H1 (cell line): ENCODE results near the gene NFKB1. TPM values are rescaled to one million over a fixed set of nuclear protein-coding genes. Genes with fewer than 3 reads are reported as not detected.

Experiments
- CTCF ChIA-PET: fragments of 300-600 bp; sonication (Branson Sonifier 250); formaldehyde crosslinking; loops from one replicate; lab custom pipeline; 2021; ENCODE audit not compliant: partially characterized antibody; lab: Charles Lee
- POLR2A ChIA-PET: fragments of 300-600 bp; sonication (Branson Sonifier 250); formaldehyde crosslinking; loops from one replicate; lab custom pipeline; 2021; ENCODE audit warnings: inconsistent platforms; ENCODE audit not compliant: partially characterized antibody; lab: Charles Lee
- DNase-seq, 2 experiments: peaks; one replicate each; pipeline versions ENCODE4 v3.0.0 to v3.0.0-alpha.2; 2010 to 2022; ENCODE audit warnings: low spot score in 2 of 2, low read depth in 1 of 2, mixed read lengths in 1 of 2
- FAIRE-seq: peaks from 2 replicates; lab custom pipeline; 2011; peaks lifted over from hg19 to GRCh38; lab: Jason Lieb, UNC
- H2AFZ ChIP-seq: 2 replicates; pipeline ENCODE4 v1.8.1; 2012; ENCODE audit warnings: low read length, inconsistent platforms
- H2AK5ac ChIP-seq: 2 replicates; pipeline ENCODE4 v1.6.1; 2013; ENCODE audit warnings: low read depth, low read length
- H2BK120ac ChIP-seq: replicated peaks from 2 replicates; pipeline ENCODE3; 2013; ENCODE audit warnings: low read depth, low read length, inconsistent platforms
- H2BK12ac ChIP-seq: 2 replicates; pipeline ENCODE4 v1.6.1; 2013; ENCODE audit warnings: low read depth, low read length
- H2BK15ac ChIP-seq: 2 replicates; pipeline ENCODE4 v1.6.1; 2013; ENCODE audit warnings: low read length
- H2BK20ac ChIP-seq: 2 replicates; pipeline ENCODE4 v1.6.1; 2013; ENCODE audit warnings: low read length
- H2BK5ac ChIP-seq: 2 replicates; pipeline ENCODE4 v1.6.1; 2013; ENCODE audit warnings: low read depth, low read length
- H3K14ac ChIP-seq: 2 replicates; pipeline ENCODE4 v1.6.1; 2013; ENCODE audit warnings: inconsistent platforms; ENCODE audit not compliant: insufficient read length
- H3K18ac ChIP-seq: 2 replicates; pipeline ENCODE4 v1.6.1; 2013; ENCODE audit warnings: low read length; ENCODE audit errors: extremely low read depth
- H3K23ac ChIP-seq: 2 replicates; pipeline ENCODE4 v1.6.1; 2013; ENCODE audit warnings: inconsistent platforms; ENCODE audit not compliant: insufficient read length
- H3K23me2 ChIP-seq: 2 replicates; pipeline ENCODE4 v1.6.1; 2013; ENCODE audit warnings: low read depth, low read length
- H3K27ac ChIP-seq: 2 replicates; pipeline ENCODE4 v1.6.1; 2011; ENCODE audit warnings: low read depth, low read length, inconsistent platforms
- H3K27me3 ChIP-seq, 4 experiments: replicated peaks in 1 of 4; 1 replicate in 1 of 4; 2 replicates in 3 of 4; pipeline versions ENCODE4 v1.6.1 to v1.8.1; 2011 to 2013; ENCODE audit warnings: low read length in 3 of 4, mild to moderate bottlenecking in 3 of 4, inconsistent platforms in 2 of 4, mixed read lengths in 2 of 4, moderate library complexity in 1 of 4; ENCODE audit not compliant: control insufficient read depth in 3 of 4, insufficient read depth in 3 of 4; ENCODE audit errors: extremely low read depth in 1 of 4
- H3K36me3 ChIP-seq, 4 experiments: 2 replicates each; pipeline versions ENCODE4 v1.6.1 to v1.8.1; 2011 to 2013; ENCODE audit warnings: mild to moderate bottlenecking in 4 of 4, low read length in 3 of 4, moderate library complexity in 2 of 4, control low read depth in 1 of 4, inconsistent platforms in 1 of 4; ENCODE audit not compliant: insufficient read depth in 4 of 4, control insufficient read depth in 2 of 4
- H3K4ac ChIP-seq: replicated peaks from 2 replicates; pipeline ENCODE3; 2013; ENCODE audit warnings: low read length, low read depth, mixed read lengths, inconsistent platforms; ENCODE audit not compliant: insufficient read length
- H3K4me1 ChIP-seq, 4 experiments: replicated peaks in 1 of 4; 1 replicate in 1 of 4; 2 replicates in 3 of 4; pipeline versions ENCODE4 v1.6.1 to v1.8.1; 2011 to 2013; ENCODE audit warnings: low read length in 3 of 4, inconsistent platforms in 2 of 4, mixed read lengths in 1 of 4; ENCODE audit not compliant: insufficient read depth in 4 of 4, control insufficient read depth in 3 of 4
- H3K4me2 ChIP-seq, 2 experiments: 2 replicates each; pipeline versions ENCODE4 v1.6.1 to v1.8.1; 2011 to 2013; ENCODE audit warnings: low read depth in 2 of 2, low read length in 2 of 2, control low read depth in 1 of 2, inconsistent platforms in 1 of 2, mild to moderate bottlenecking in 1 of 2; ENCODE audit not compliant: insufficient read depth in 1 of 2
- H3K4me3 ChIP-seq, 4 experiments: fragments of 200-600, 300-600 bp in 1 of 4; sonication (generic), shearing (Covaris generic), sonication (Bioruptor Twin) in 1 of 4; 2 replicates each; pipeline versions ENCODE4 v1.5.1 to v1.8.1; 2011 to 2016; ENCODE audit warnings: low read length in 4 of 4, low read depth in 3 of 4, control low read depth in 2 of 4, inconsistent platforms in 2 of 4, mild to moderate bottlenecking in 2 of 4, mixed read lengths in 1 of 4, moderate library complexity in 1 of 4; ENCODE audit not compliant: insufficient read depth in 2 of 4; ENCODE audit errors: extremely low read depth in 1 of 4
- H3K56ac ChIP-seq: replicated peaks from 2 replicates; pipeline ENCODE3; 2013; ENCODE audit warnings: low read depth, mild to moderate bottlenecking, mixed read lengths, low read length, inconsistent platforms; ENCODE audit not compliant: insufficient read length
- H3K79me1 ChIP-seq: 2 replicates; pipeline ENCODE4 v1.6.1; 2013; ENCODE audit warnings: low read depth, low read length, control low read depth
- H3K79me2 ChIP-seq, 2 experiments: 2 replicates each; pipeline versions ENCODE4 v1.6.1 to v1.8.1; 2012 to 2013; ENCODE audit warnings: low read length in 2 of 2, mild to moderate bottlenecking in 2 of 2, inconsistent platforms in 1 of 2; ENCODE audit not compliant: insufficient read depth in 2 of 2, control insufficient read depth in 1 of 2
- H3K9ac ChIP-seq, 4 experiments: replicated peaks in 1 of 4; 1 replicate in 1 of 4; 2 replicates in 3 of 4; pipeline versions ENCODE4 v1.6.1 to v1.8.1; 2011 to 2013; ENCODE audit warnings: low read depth in 3 of 4, low read length in 3 of 4, control low read depth in 2 of 4, mild to moderate bottlenecking in 2 of 4, moderate library complexity in 2 of 4, inconsistent platforms in 1 of 4; ENCODE audit errors: extremely low read depth in 1 of 4
- H3K9me3 ChIP-seq, 2 experiments: 2 replicates each; pipeline versions ENCODE4 v1.6.1 to v1.8.1; 2012 to 2013; ENCODE audit warnings: mild to moderate bottlenecking in 2 of 2, moderate library complexity in 2 of 2, control low read depth in 1 of 2, inconsistent platforms in 1 of 2, low read depth in 1 of 2, low read length in 1 of 2, mixed read lengths in 1 of 2; ENCODE audit not compliant: insufficient read depth in 2 of 2
- H4K20me1 ChIP-seq, 2 experiments: replicated peaks in 1 of 2; 2 replicates each; pipeline versions ENCODE3 to v1.8.1; 2011 to 2013; ENCODE audit warnings: inconsistent platforms in 2 of 2, low read length in 2 of 2, mild to moderate bottlenecking in 1 of 2; ENCODE audit not compliant: insufficient read depth in 2 of 2, control insufficient read depth in 1 of 2
- H4K5ac ChIP-seq: 2 replicates; pipeline ENCODE4 v1.6.1; 2013; ENCODE audit warnings: low read length, low read depth, mixed read lengths, inconsistent platforms; ENCODE audit not compliant: insufficient read length
- H4K8ac ChIP-seq: 2 replicates; pipeline ENCODE4 v1.8.0; 2013; ENCODE audit warnings: mild to moderate bottlenecking, moderate library complexity, low read length, inconsistent platforms; ENCODE audit not compliant: insufficient read depth; ENCODE audit errors: extremely low read depth
- H4K91ac ChIP-seq: replicated peaks from 2 replicates; pipeline ENCODE3; 2013; ENCODE audit warnings: low read length, mixed read lengths, inconsistent platforms; ENCODE audit not compliant: insufficient read length
- CHD1 ChIP-seq: IDR thresholded peaks from 2 replicates; pipeline ENCODE4 v1.6.1; 2012; ENCODE audit warnings: low read depth, low read length, improper control_type of control experiment
- CHD2 ChIP-seq: IDR thresholded peaks from 2 replicates; pipeline ENCODE4 v1.6.1; 2012; ENCODE audit warnings: low read length, improper control_type of control experiment
- CREB1 ChIP-seq: IDR thresholded peaks from 2 replicates; pipeline ENCODE4 v1.6.1; 2012; ENCODE audit warnings: inconsistent platforms
- GTF2F1 ChIP-seq: IDR thresholded peaks from 2 replicates; pipeline ENCODE4 v1.6.1; 2012; ENCODE audit warnings: low read depth, low read length, improper control_type of control experiment, borderline replicate concordance
- HDAC2 ChIP-seq, 2 experiments: fragments of 300-600 bp in 1 of 2; sonication (generic) in 1 of 2; IDR thresholded peaks; 2 replicates each; pipeline ENCODE4 v1.6.1; 2011 to 2012; ENCODE audit warnings: low read depth in 2 of 2, low read length in 2 of 2, mild to moderate bottlenecking in 2 of 2, moderate library complexity in 2 of 2, borderline replicate concordance in 1 of 2, inconsistent platforms in 1 of 2
- HDAC6 ChIP-seq: IDR thresholded peaks from one replicate; pipeline ENCODE4 v1.7.1; 2012; ENCODE audit warnings: low read depth, mild to moderate bottlenecking, inconsistent platforms, low read length, moderate library complexity
- NRF1 ChIP-seq: IDR thresholded peaks from 2 replicates; pipeline ENCODE4 v1.6.1; 2011; ENCODE audit warnings: mild to moderate bottlenecking, low read depth, low read length, improper control_type of control experiment
- POLR2A ChIP-seq, 2 experiments: IDR thresholded peaks; 1 replicate in 1 of 2; 2 replicates in 1 of 2; pipeline ENCODE4 v1.6.1; 2011; ENCODE audit warnings: low read depth in 2 of 2, low read length in 2 of 2, mild to moderate bottlenecking in 2 of 2; ENCODE audit errors: control extremely low read depth in 1 of 2
- RBBP5 ChIP-seq: IDR thresholded peaks from 2 replicates; pipeline ENCODE4 v1.7.1; 2012; ENCODE audit warnings: low read depth, mild to moderate bottlenecking, inconsistent platforms, low read length, moderate library complexity, borderline replicate concordance
- RXRA ChIP-seq: IDR thresholded peaks from 2 replicates; pipeline ENCODE4 v1.6.1; 2011; ENCODE audit warnings: low read depth, mild to moderate bottlenecking, low read length, moderate library complexity; ENCODE audit not compliant: insufficient read depth
- SIX5 ChIP-seq: IDR thresholded peaks from 2 replicates; pipeline ENCODE4 v1.6.1; 2011; ENCODE audit warnings: mild to moderate bottlenecking, low read depth, low read length
- SP4 ChIP-seq: IDR thresholded peaks from 2 replicates; pipeline ENCODE4 v1.6.1; 2012; ENCODE audit warnings: low read length, inconsistent platforms
- SRF ChIP-seq: IDR thresholded peaks from 2 replicates; pipeline ENCODE4 v1.6.1; 2011; ENCODE audit warnings: mild to moderate bottlenecking, low read depth, low read length, moderate library complexity
- SUZ12 ChIP-seq: fragments of 200-600 bp; sonication (generic); IDR thresholded peaks from 2 replicates; pipeline ENCODE4 v1.6.1; 2012; ENCODE audit warnings: mild to moderate bottlenecking, inconsistent platforms, low read length, moderate library complexity, mixed read lengths
- TBP ChIP-seq: IDR thresholded peaks from 2 replicates; pipeline ENCODE4 v1.6.1; 2011; ENCODE audit warnings: low read depth, low read length, improper control_type of control experiment
- TCF12 ChIP-seq: IDR thresholded peaks from 2 replicates; pipeline ENCODE4 v1.6.1; 2011; ENCODE audit warnings: low read depth, mild to moderate bottlenecking, low read length
- WGBS, 2 experiments: shearing (Covaris generic) in 1 of 2; methylation state at CpG; one replicate each; pipeline versions ENCODE4 v1.1.6 to v1.1.7; 2013 to 2015; ENCODE audit warnings: low lambda C conversion rate in 2 of 2, mixed read lengths in 2 of 2, inconsistent platforms in 1 of 2, low coverage in 1 of 2, missing lambda C conversion rate in 1 of 2; ENCODE audit not compliant: insufficient replicate concordance in 2 of 2, insufficient coverage in 1 of 2, insufficient read length in 1 of 2; ENCODE audit errors: extremely low coverage in 1 of 2, missing lambda C conversion rate in 1 of 2; 5-methylcytosine and 5-hydroxymethylcytosine counted together
- polyA plus RNA-seq, 7 experiments: library from polyadenylated mRNA; depleted of rRNA in 3 of 7; stranded (reverse) in 5 of 7; unstranded in 2 of 7; fragments of >200 nt in 5 of 7; fragments of 200-250 nt in 2 of 7; gene quantifications; 1 replicate in 5 of 7; 2 replicates in 1 of 7; 4 replicates in 1 of 7; pipeline versions ENCODE4 v1.2.1 to v1.2.3, GENCODE V29; 2011 to 2013; ENCODE audit warnings: missing spikeins in 2 of 7, mixed read lengths in 2 of 7
- total RNA-seq: library from RNA; stranded (reverse); fragmentation: NEBNext Ultra II Directional; extraction: Animal tissue kit (Norgen Biotek cat#: 25700); gene quantifications from 2 replicates; pipeline ENCODE4 v1.2.1, GENCODE V29; 2021

Gene NFKB1
- total and polyA plus RNA-seq, 2 of the 8 experiments (the other 6 are each of a cell fraction or from before 2014, with no cell fraction given) = 2.9 to 6.8 TPM

DNA sequence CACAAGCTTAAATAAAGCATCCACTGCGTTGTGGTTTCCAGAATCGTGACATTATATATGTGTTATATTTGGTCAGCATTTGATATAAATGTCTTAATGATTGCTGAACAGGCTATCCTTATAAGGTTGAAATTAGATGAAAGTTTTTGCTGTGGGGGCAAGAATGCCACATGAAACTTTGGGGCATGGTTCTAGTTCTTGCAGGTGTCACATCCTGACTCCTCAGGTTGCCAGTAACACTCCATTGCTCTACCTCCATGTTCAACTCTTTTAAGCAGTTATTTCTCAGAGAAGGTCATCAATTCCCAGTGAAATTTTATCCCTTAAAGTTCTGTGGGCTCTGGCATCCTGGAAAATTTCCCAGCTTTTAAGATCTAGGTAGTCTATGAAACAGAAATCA, 33.7 kb downstream of the NFKB1 start:
- Histone ChIP-seq H3K36me3 (no peaks in the 10 kb centered on the region), H2BK15ac (no peak overlapping the region), H2AK5ac (no peak overlapping the region), H3K4me1 (no peaks in the 10 kb centered on the region), H3K9ac (no peak overlapping the region), H2BK120ac (no peak overlapping the region), H3K4me2 (no peak overlapping the region), H3K4me3 (no peak overlapping the region), H3K27ac (no peak overlapping the region), H2BK20ac (no peak overlapping the region), H4K20me1 (no peaks in the 10 kb centered on the region), H2AFZ (no peak overlapping the region), H3K79me1 (no peaks in the 10 kb centered on the region), H4K5ac (no peak overlapping the region), H3K14ac (no peak overlapping the region), H3K18ac (no peak overlapping the region), H4K91ac (no peak overlapping the region), H3K4ac (no peak overlapping the region), H3K79me2 (no peaks in the 10 kb centered on the region), H2BK5ac (no peak overlapping the region), H3K23me2 (no peaks in the 10 kb centered on the region), H3K23ac (no peak overlapping the region), H4K8ac (no peak overlapping the region), H3K9me3 (no peaks in the 10 kb centered on the region), H3K27me3 (no peaks in the 10 kb centered on the region), H3K56ac (no peak overlapping the region), H2BK12ac (no peak overlapping the region)
- no peak for DNase-seq
- TF ChIP-seq GTF2F1 = no peak
- no peak for TF ChIP-seq RXRA
- TF ChIP-seq HDAC2 (IDR thresholded peaks at IDR 0.05; ENCODE audit: borderline replicate concordance in 1 of 2, low read depth in 2 of 2, low read length in 2 of 2) = no peak
- no peak for TF ChIP-seq TCF12
- TF ChIP-seq HDAC6 = no peak
- no peak for TF ChIP-seq CHD1
- TF ChIP-seq POLR2A (IDR thresholded peaks at IDR 0.05; ENCODE audit: control extremely low read depth in 1 of 2, low read depth in 2 of 2, low read length in 2 of 2) = no peak
- TF ChIP-seq CHD2 = no peak
- TF ChIP-seq SRF = no peak
- no peak for TF ChIP-seq NRF1
- no peak for TF ChIP-seq RBBP5
- TF ChIP-seq SIX5 = no peak
- no peak for TF ChIP-seq SUZ12
- no peak for TF ChIP-seq TBP
- no peak for TF ChIP-seq SP4
- no peak for TF ChIP-seq CREB1
- WGBS, 2 experiments = 95% methylated on average over 2 of the region's 2 CpGs; no CpG with 5 or more reads in 1 of the 2 experiments
- ChIA-PET CTCF (interaction anchor here (1.6 kb wide), 1 partner anchor 11 kb away, joined by 4 read pairs; no protein-coding TSS in a partner anchor), POLR2A (no interaction called here)
- FAIRE-seq = no peak
